Measurements from ENCODE around the gene OR2AT4. TPM values are rescaled to one million over a fixed set of nuclear protein-coding genes. Genes with fewer than 3 reads are reported as not detected.

Gene OR2AT4
- total RNA-seq, 1 experiment from 2014 or later, result not detected

- no peak overlapping the region for H3K4me3 ChIP-seq (ENCODE audit: low read depth in 2 of 2, low read length in 2 of 2)
- TF ChIP-seq REST (IDR thresholded peaks at IDR 0.05; ENCODE audit: insufficient read depth in 1 of 2, low read depth in 2 of 2, low read length in 1 of 2) (no peak), TCF7L2 (IDR thresholded peaks at IDR 0.05; ENCODE audit: low read depth, low read length) (no peak), POLR2AphosphoS5 (IDR thresholded peaks at IDR 0.05; ENCODE audit: low read depth, low read length) (no peak)
- no peaks in the 10 kb centered on the region for H3K36me3 ChIP-seq (ENCODE audit: control insufficient read depth, insufficient read depth, low read length)
- DNase-seq (ENCODE audit: low read depth, low spot score) (no peak), ATAC-seq (no peak)
- no TSS peak for BruUV-seq (replicated peaks)
- CTCF ChIA-PET, result no interaction called here
- POLR2A ChIA-PET, result no interaction called here
- H3K27ac ChIP-seq (ENCODE audit: low read length), result no peak overlapping the region
- H3K27me3 ChIP-seq (ENCODE audit: control insufficient read depth, insufficient read depth, low read length), result peaks cover 2% of the 10 kb centered on the region; the same call in 1 of the 2 replicates
- H3K4me1 ChIP-seq (ENCODE audit: control insufficient read depth, insufficient read depth, low read length), result no peaks in the 10 kb centered on the region
- intact Hi-C loops (cut with micrococcal nuclease; ENCODE audit: unreplicated experiment) (no loop called here), in situ Hi-C loops (cut with HindIII; ENCODE audit: low pct_unique_long_range_greater_than_20kb, low sequenced_read_pairs) (loop anchor here (25.0 kb wide), 2 partner anchors 93 to 107 kb away; no protein-coding TSS in a partner anchor)
- H3K9me3 ChIP-seq (ENCODE audit: control insufficient read depth, insufficient read depth, low read depth, low read length), result no peaks in the 10 kb centered on the region
These were observed 8.8 kb upstream of the OR2AT4 start for GRCh38 chr11:75105462-75105925.

GRCh38 chr11:75103380-75104026 is 6.8 kb upstream of the OR2AT4 start:
- intact Hi-C loops (cut with micrococcal nuclease; ENCODE audit: unreplicated experiment), result no loop called here
- BruUV-seq (replicated peaks), result no TSS peak
- peak; percentile 49; the same call in 1 of the 2 replicates for ATAC-seq
- Histone ChIP-seq H3K9me3 (ENCODE audit: control insufficient read depth, insufficient read depth, low read depth, low read length) (no peaks in the 10 kb centered on the region), H3K27ac (ENCODE audit: low read length) (no peak overlapping the region), H3K4me1 (ENCODE audit: control insufficient read depth, insufficient read depth, low read length) (no peaks in the 10 kb centered on the region), H3K36me3 (ENCODE audit: control insufficient read depth, insufficient read depth, low read length) (no peaks in the 10 kb centered on the region), H3K4me3 (ENCODE audit: low read depth in 2 of 2, low read length in 2 of 2) (no peak overlapping the region), H3K27me3 (ENCODE audit: control insufficient read depth, insufficient read depth, low read length) (peaks cover 2% of the 10 kb centered on the region)
- ChIA-PET POLR2A (interaction anchor here (0.6 kb wide), 1 partner anchor 1935 kb away, joined by 3 read pairs; no protein-coding TSS in a partner anchor), CTCF (interaction anchor here (0.7 kb wide), 1 partner anchor 99 kb away, joined by 3 read pairs; no protein-coding TSS in a partner anchor)
- no peak for DNase-seq (ENCODE audit: low read depth, low spot score)
- in situ Hi-C loops (cut with HindIII; ENCODE audit: low pct_unique_long_range_greater_than_20kb, low sequenced_read_pairs), result loop anchor here (25.0 kb wide), 2 partner anchors 91 to 109 kb away; no protein-coding TSS in a partner anchor
- TF ChIP-seq TCF7L2 (IDR thresholded peaks at IDR 0.05; ENCODE audit: low read depth, low read length) (no peak), SIN3A (IDR thresholded peaks at IDR 0.05; ENCODE audit: borderline replicate concordance, insufficient read depth, low read depth, low read length) (no peak), POLR2AphosphoS5 (IDR thresholded peaks at IDR 0.05; ENCODE audit: low read depth, low read length) (no peak), CTCF (IDR thresholded peaks at IDR 0.05) (no peak)
